HG03565 (cell line): ENCODE measurements around the gene NFE2L2.
"Not testable (repeated sequence)": the region's sequence is repeated elsewhere in the genome, so short reads cannot be mapped to it uniquely, and the experiment has no call there.

ENCODE experiments used
- ATAC-seq: cut with Tn5 transposase; IDR thresholded peaks from one replicate; pipeline ENCODE4 v1.9.1; 2021; ENCODE audit warnings: mild to moderate bottlenecking, moderate library complexity; ENCODE audit not compliant: unreplicated experiment

Gene NFE2L2

GRCh38 chr2:177239932-177240630 lies 24.4 kb downstream of the NFE2L2 start:
- ATAC-seq: peak; percentile 63

DNA sequence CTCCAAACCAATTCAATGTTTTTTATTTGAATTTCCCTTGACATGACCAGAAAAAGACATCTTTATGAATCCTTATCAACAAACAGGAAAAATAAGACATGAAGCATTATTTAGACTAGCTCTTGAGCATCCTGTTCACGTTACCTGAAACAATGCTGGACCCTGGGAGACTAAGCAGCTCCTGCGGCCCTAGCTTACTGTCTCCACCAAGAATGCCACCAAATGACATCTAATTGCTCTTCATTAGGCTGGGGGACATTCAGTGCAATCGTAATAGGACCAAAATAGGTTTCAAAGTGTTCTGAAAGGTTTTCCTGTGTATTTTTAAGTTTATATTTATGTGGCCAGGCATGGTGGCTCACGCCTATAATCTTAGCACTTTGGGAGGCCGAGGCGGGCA lies 25.5 kb downstream of the NFE2L2 start:
- ATAC-seq: no peak

DNA sequence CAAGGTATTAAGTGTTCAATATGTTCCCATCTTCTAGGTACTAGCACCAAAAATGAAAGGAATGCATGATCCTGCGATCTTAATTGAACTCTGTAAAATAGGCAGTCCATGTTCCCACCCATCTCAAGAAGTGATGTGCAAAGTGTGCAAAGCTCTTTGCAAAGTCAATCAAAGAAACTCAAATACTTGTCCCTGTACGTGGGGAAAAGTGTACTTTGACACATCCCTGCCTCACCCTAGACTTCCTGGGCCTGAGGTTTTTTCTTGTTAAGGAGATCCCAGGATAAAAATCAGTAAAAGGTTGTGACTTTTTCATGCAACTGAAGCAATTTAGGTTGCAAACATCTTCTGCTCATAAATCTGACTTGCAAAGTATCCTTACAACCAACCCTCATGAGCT lies 26.6 kb downstream of the NFE2L2 start:
- ATAC-seq: no peak

DNA sequence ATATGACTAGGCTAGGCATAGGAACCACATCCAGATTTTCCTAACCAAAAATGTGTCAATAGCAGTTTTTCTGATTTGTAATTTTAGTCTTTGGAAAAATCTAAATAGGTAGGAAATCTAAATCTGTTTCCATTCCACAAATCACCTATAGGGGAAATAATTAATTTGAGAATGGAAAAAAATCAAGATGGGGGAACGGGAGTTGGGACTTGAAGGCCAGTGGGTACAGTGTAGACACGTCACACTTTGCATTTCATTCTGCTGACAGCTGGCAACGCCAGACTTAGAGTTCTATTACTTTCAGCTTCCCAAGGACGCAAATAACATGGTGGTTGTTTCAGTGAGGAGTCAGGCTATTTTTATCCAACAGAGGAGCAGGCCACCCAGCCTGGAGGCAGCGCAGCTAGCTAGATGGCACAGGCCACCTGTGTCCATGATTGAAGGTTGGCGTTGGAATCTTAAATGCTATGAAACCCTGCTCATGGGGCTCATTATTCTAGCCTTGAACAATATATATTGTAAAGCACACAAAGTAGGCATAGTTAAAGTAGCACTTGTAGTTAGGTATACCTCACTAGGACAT lies 28.6 kb downstream of the NFE2L2 start:
- no peak for ATAC-seq

- no peak for ATAC-seq
Observed at GRCh38 chr2:177234267-177234666, 30.3 kb downstream of the NFE2L2 start.

GRCh38 chr2:177232098-177232704 lies 32.3 kb downstream of the NFE2L2 start:
- ATAC-seq: no peak

- ATAC-seq: no peak
Observed at GRCh38 chr2:177231270-177231669, 33.3 kb downstream of the NFE2L2 start.

DNA sequence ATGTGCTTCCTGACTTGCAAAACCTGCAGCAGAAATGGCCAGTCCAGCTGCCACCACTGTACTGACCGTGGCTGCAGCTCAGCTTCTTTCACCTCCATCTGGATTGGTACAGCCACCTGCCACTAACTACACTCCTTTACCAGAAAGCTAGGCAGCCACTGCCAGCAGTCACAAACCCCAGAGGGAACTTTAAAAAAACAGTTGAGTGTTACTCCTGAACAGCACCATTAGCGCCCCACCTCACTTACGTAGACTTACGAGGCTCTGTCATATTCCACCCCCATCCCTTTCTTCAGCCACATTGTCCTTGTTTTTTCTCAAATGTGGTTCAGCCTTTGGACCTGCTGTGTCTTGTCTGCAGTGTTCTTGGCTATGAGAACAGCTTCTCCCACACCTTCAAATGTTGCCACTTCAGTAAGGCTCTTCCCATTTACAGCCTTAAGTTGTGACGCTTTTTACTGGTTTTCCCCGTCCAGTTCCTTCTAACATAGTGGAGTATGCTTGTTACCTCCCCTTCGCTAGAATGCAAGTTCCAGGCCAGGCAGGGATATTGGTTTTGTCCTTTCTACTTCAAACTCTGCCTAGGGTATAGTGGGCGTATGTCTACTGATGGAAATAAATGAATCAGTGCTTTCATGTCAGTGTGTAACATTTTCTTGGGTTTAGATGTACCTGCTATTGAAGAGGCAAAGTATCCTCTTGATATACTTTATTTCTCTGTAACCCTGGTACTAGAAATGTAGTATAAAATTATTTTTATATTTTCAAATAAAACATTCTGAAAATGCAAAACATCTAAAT lies 34.9 kb downstream of the NFE2L2 start:
- ATAC-seq: no peak

- no peak for ATAC-seq
Observed at GRCh38 chr2:177225965-177226360, 38.6 kb downstream of the NFE2L2 start.

- not testable (repeated sequence) for ATAC-seq
Observed at GRCh38 chr2:177223436-177223835, 41.1 kb downstream of the NFE2L2 start.

DNA sequence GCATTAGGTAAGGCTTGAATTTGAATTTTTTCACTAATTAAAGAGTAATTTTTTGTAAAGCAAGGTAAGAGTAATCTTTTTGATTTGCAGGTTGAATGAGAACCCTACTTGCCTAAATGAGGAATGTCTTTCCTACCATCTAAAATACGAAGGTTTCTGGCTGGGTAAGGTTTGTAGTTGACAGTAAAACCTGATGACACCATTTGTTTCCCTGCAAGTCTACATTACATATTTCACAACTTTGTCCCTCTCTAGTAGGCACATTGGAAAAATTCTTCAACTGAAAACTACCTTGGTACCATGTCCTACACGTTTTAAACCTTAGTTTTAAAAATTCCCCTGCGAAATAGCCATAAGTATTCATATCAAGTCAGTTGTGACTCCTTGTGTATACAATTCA lies 42.6 kb downstream of the NFE2L2 start:
- no peak for ATAC-seq

DNA sequence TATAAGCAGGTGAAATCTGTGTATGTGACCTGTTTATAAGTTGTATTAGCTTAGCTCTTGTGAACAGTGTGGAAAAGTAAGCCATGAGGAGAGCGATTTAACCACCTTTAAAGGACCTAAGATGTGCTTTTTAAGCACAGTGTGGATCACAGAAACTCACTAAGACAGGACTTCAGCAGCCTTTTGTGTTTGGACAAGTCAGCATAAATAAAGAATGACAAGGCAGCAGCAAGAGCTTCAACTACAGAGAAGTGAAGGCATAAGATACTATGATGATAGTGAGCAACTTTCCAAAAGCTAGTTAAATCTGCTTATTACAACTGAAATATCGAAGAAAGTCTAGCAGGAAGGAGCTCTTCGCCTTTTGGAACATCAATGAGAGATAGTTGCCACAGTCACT lies 43.0 kb downstream of the NFE2L2 start:
- no peak for ATAC-seq

GRCh38 chr2:177219787-177220186 lies 44.7 kb downstream of the NFE2L2 start:
- not testable (repeated sequence) for ATAC-seq

DNA sequence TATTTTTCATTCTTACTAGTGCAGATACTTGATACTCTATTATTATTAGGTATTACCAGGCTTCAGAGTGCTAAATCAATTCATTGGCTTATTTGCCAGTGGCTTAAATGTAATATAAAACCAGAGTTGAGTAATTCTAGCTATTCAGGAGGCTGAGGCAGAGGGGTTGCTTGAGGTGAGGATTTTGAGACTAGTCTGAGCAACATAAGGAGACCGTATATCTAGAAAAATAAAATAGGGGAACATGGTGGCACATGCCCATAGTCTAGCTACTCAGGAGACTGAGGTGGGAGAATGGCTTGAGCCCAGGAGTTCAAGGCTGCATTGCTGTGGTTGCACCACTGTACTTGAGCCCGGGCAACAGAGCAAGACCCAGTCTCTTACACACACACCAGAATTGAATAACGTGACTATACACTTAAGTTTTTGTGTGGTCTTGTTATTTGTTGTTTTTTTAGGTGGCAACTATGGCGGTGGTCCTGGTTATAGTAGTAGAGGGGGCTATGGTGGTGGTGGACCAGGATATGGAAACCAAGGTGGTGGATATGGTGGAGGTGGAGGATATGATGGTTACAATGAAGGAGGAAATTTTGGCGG lies 47.2 kb downstream of the NFE2L2 start:
- ATAC-seq: no peak

DNA sequence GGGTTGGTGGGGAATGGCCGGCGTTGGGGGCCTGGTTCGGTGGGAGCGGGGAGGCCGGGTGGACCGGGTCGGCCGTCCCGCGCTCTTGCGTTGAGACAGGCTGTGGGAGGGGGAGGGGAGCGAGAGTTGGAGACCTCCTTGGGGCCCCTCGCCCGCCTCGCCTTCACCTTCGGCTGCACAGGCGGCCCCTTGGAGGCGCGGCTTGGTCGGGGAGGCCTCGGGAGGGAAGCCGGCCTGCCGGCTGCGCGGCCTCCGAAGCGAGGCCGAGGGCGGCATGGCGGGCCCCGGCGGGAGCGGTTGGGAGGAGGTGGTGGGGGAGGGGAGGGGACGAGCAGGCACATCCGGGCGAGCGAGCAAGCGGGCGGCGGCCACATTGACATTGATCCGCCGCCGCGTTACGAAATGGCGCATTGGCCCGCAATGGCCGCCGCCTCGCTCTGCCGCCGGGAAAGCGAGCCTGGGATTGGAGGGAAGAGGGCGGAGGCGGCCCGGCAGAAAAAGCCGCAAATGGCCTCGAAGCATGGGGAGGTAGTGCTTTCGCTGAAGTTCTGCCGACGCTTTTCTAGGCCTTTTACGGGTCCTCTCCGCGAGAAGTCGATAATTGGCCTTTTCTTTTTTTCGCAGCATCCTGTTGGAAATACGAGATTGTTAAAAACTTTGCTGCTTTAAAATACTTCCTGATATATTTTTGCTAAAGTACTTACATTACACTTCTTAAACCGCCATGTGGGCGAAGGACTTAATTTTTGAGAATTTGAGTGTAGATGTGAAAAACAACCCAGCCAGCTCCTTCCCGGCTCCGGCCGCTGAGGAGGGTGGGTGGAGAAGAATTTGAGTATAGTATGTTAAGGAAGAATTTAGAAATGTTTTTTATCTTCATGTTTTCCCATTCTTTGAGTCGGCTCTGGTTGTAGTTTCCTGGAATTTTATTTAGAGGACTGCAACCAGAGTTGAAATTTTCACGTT lies 51.4 kb downstream of the NFE2L2 start:
- peak; percentile 29 for ATAC-seq

DNA sequence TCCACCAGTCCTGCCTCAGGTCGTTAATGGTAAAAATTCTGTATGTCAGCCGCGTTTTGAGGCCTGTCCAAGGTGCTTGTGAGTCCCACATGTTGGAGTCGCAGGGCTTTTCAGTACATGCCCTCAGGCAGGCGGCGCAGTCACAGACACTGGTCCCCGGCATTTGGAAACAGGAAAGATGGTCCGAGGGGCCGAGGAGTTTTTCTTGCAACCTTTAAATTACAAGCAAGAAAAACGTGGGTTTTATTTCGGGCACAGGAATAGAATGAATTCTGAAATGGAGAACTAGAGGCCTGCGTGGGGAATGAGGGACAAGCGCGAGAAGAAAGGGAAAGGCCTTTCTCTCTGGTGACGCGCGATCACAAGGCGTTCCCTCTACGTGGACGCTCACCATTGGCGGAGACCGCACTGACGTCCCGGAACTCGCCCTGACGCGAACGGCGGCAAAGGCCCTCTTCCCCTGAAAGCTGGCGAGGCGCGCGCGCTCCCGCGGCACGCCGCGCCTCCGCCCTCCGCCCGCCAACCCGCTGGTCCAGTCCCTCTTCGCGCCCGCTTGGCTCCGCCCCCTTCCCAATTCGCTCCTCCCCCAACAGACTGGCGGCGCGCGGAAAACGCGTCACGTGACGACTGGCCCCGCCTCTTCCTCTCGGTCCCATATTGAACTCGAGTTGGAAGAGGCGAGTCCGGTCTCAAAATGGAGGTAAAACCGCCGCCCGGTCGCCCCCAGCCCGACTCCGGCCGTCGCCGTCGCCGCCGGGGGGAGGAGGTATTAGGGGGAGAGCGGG lies 52.2 kb downstream of the NFE2L2 start, which contains the start of gene HNRNPA3:
Gene HNRNPA3, plus strand, starts transcription at position 689 of the 785 bp plus-strand sequence. Its CDS starts 6 bp downstream, at position 695.
- ATAC-seq: peak; percentile 85

- no peak for ATAC-seq
Observed at GRCh38 chr2:177211576-177212105, 52.9 kb downstream of the NFE2L2 start.

DNA sequence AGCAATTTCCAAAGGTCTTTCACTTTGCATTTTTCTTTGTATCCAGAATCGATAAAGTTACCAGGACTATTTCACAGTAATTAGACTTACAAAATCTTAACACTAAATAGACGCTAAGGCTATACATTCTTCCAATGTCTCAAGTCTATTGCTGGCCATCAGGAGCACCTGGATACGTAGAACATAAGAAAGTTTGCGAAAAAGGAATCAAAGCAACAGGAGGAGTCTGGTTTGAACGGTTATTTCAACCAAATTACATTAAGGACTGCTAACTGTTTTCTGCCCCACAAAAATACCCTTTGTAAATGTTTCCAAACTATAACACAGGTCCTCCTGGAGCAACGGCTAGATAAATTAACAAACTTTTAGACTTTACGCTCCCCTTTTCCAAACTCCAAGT lies 53.4 kb downstream of the NFE2L2 start:
- no peak for ATAC-seq

DNA sequence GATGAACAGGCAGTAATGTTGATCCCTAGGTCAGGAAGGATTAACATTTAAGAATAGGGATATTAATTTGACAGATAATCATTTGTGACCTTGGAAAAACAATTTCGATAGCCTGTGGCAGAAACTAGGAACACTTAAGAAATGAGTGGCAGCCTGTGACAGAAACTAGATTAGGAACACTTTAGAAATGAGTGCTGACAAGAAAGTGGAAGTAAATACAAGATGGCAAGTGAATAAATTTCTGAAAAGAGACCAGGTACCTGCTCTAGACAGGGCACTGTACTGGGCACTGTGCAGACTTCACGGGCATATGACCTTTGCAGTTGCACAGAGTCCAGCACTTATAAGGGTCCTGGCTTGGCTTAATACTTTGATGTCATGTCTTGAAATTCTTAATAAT lies 57.4 kb downstream of the NFE2L2 start:
- peak; percentile 61 for ATAC-seq
